A549 treated with ZK216348 at 1 μM for 4 hours (cell line): Measurements from ENCODE around the gene PRB3. TPM values are rescaled to one million over a fixed set of nuclear protein-coding genes. Genes with fewer than 3 reads are reported as not detected.

Source experiments
- total RNA-seq: library from RNA; stranded (reverse); fragments of 200-300 nt; extraction: Qiagen RNA extraction; gene quantifications from 5 replicates; pipeline ENCODE4 v1.2.3, GENCODE V29; 2022; ENCODE audit warnings: low read depth

Gene PRB3
- not detected in 5 replicates for total RNA-seq

DNA sequence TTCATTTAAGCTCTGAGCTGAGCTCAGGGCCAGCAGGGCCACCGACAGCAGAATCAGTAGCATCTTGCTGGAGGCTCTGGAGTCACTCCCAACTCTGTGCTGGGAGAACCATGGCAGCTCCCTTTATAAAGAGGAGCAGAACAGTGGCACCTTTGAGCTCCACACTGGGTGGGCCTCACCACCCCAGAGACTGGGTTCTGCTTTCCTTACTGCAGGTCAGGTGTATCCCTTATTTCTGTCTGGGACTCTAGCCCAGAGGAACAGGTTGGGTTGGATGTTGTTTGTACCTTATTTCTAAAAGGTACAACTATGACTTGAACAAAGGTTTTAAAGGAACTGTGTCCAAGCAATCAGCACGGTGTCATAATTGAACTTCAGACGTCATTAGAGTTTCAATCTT is at the start of gene PRB3:
Gene PRB3, minus strand, starts transcription at position 101 of the 400 bp plus-strand sequence. Its CDS starts 38 bp downstream, at position 63.

DNA sequence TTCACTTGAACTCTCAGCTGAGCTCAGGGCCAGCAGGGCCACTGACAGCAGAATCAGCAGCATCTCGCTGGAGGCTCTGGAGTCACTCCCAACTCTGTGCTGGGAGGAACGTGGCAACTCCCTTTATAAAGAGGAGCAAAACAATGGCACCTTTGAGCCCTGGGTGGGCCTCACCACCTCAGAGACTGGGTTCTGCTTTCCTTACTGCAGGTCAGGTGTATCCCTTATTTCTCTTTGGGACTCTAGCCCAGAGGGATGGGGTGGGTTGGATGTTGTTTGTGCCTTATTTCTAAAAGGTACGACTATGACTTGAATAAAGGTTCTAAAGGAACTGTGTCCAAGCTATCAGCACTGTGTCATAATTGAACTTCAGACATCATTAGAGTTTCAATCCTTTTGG is 40.8 kb upstream of the PRB3 start, which contains the start of gene PRB4:
Gene PRB4, minus strand, starts transcription at position 101 of the 400 bp plus-strand sequence. Its CDS starts 38 bp downstream, at position 63.

Other genes starting within 250 kb of the PRB3 start
- 0.19 TPM in 1 of 5 replicates, not detected in the others for gene TAS2R19, start 247.1 kb downstream of the PRB3 start, total RNA-seq
- gene TAS2R31, start 238.3 kb downstream of the PRB3 start, total RNA-seq: 0.33 TPM in 1 of 5 replicates, not detected in the others
- not detected in 5 replicates for gene TAS2R46, start 207.4 kb downstream of the PRB3 start, total RNA-seq
- gene TAS2R43, start 177.4 kb downstream of the PRB3 start, total RNA-seq: not detected in 5 replicates
- not detected in 5 replicates for gene TAS2R30, start 135.1 kb downstream of the PRB3 start, total RNA-seq
- 7.9 to 11.0 TPM (median 8.6 TPM) in 5 replicates for gene SMIM10L1, start 98.5 kb downstream of the PRB3 start, total RNA-seq
- not detected in 5 replicates for gene TAS2R42, start 82.8 kb downstream of the PRB3 start, total RNA-seq
- not detected in 5 replicates for gene PRB4, start 40.7 kb upstream of the PRB3 start, total RNA-seq
- gene PRB2, start 125.9 kb upstream of the PRB3 start, total RNA-seq: not detected in 5 replicates